GM18861 (cell line): ENCODE results near the gene HS3ST4.
"Not testable (repeated sequence)": the region's sequence is repeated elsewhere in the genome, so short reads cannot be mapped to it uniquely, and the experiment has no call there.

Source experiments
- ATAC-seq: cut with Tn5 transposase; IDR thresholded peaks from one replicate; pipeline ENCODE4 v1.9.1; 2021; ENCODE audit not compliant: unreplicated experiment

HS3ST4 gene

DNA sequence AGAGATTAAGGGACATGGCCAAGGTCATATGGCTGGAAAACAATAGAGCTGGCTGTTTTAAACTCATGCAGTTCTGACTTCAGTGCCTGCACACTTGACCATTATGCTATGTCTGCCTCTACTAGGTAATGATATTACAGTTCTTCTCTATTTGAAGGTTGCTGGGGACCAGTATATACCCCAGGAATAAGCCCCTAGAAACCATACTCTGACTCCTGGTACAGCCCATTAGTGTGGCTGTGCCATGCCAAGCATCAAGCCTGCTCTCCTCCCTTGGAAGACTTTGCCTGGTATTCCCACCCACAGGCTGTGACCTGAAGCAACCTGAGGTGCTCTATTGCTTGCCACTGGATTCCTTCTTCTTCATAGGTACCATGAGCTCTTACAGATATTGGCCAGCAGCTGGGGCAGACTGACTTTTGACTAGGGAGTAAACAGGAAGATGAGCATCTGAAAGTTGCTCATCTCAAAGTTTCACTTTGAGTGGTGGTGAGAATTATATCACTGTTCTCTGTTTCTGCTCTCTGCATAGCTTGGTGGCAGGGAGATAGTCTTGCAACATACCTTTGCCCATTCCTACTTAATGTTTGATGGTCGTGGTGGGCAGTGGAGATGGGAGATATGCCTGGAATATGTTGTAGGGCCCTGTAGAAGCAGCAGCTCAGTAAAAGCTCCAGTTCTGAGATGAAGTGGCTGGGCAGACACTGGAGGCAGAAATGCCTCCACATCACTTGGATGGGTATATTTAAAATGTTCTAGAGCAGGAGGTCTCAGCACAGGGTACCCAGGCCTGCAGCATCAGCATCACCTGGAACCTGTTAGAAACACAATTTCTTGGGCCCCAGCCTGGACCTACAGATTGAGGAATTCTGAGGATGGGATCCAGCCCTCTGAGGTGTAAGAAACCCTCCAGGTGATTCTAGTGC lies 274.7 kb downstream of the HS3ST4 start:
- ATAC-seq: peak; percentile 86

DNA sequence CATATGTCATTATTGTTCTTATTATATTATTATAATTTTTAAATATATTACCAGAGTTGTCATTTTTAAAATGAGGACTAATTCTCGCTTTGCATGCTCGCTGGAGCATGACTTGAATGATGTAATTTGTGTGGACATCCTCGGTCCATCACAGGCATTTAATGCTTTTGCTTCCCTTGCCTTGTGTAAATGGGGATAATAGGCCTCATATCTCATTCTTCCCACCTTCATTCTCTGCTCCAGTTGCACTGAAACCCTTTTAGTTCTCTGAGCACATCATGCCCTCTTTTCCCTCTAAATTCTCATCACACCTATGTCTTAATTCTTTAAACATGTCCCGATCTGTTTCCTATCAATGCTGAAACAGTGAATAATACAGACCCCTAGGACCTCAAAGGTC lies 285.4 kb downstream of the HS3ST4 start:
- no peak for ATAC-seq

DNA sequence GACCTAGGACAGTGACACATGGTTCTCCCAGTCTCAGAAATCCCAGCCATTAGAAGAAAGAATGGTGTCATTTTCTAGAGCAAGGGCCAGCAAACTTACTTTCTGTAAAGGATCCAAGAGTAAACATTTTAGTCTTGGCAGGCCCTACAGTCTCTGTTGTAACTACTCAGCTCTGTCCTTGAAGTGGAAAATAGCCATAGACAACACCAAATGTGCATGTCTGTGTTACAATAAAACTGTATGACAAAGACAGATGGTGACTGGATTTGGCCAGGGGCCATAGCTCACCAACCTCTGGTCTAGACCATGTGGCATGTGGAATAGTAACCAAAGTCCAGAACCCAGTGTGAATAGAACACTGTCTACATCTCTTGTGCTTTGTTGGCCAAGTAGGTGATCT lies 286.5 kb downstream of the HS3ST4 start:
- no peak for ATAC-seq

DNA sequence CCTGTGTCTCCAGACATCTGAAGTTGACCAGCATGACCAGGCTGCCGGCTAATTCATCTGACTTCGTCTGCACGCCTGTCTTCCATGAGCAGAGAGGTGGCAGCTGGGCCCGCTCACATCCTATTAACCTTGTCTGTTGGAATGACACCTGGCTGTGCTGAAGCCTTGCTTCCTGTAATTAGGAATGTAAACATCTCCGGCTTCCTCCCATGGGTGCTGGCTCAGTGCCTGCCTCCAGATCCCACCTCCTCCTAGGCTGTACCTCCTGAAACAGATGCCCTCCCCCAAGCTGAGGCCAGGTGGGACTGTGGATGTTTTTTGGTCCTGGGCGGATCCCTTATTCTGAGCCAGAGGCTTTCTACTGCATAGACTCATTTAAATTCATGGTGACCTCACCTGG lies 296.3 kb downstream of the HS3ST4 start:
- ATAC-seq: no peak

DNA sequence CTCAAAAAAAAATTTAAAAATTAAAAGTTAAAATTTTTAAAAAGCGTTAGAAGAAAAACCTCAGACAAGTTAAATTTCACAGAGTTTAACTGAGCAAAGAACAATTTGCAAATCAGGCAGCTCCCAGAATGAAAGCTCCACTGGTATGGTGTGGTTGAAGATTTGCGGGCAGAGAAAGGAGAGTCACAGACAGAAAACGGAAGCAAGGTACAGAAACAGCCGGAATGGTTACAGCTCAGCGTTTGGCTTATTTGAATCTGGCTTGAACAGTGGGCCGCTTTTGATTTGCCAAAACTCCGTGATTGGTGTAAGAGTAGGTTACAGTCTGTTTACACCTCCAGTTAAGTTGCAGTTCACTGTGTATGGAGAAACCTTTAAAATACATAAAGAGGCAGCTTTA lies 297.1 kb downstream of the HS3ST4 start:
- no peak for ATAC-seq

DNA sequence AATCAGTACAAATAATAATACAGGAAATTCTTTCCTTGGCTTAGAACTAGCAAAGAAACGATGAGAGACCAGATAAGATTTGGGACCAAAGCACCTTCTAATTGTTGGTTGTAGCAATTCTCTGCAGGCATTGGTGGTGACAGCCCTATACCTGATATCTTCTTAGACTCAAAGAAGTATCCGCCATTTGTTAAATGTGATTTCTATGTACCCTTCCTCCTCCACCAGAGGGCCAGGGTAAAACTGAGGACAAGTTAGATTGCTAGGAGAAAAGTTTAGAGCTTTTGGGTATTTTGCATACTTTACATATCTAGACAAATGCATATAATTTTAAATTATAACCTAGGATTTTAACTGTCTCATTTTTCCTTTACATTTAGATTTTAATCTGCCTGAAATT lies 304.3 kb downstream of the HS3ST4 start:
- ATAC-seq: no peak

DNA sequence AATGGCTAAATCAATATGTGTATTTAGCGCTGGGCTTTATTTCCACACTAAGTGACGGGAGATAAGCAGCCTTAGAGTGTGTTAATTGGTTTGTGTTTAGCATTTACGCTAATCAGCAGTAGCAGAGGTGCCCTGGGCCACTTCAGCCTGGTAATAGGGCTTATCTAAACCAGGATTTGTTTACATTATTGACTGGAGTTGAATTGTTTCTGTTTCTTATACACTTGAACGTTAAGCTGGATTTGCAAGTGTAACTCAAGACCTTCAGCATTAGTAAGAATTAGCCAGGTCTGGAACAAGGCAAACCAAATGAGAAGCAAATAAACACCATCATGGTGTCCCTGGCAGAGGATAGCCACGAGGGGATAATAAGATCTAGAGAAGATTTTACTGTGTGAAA lies 313.6 kb downstream of the HS3ST4 start:
- ATAC-seq: no peak

DNA sequence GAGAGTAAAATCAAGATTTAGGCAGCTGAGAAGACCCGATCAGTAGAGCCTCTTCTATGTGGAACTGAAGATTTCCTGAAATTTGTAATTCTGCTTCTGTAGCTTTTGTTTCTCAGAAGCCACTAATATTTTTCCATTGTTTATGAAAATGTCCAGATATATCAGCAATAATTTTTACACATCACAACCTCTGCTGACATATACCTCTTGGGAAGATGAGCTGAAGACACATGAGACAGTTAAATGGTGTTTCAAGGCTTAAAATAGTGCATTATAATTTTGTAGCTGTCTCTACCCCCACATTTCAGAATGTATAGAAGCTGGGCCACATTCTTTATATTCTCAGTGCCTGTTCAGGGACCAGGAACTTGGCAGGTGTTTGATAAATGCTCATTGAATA lies 320.6 kb downstream of the HS3ST4 start:
- ATAC-seq: no peak

DNA sequence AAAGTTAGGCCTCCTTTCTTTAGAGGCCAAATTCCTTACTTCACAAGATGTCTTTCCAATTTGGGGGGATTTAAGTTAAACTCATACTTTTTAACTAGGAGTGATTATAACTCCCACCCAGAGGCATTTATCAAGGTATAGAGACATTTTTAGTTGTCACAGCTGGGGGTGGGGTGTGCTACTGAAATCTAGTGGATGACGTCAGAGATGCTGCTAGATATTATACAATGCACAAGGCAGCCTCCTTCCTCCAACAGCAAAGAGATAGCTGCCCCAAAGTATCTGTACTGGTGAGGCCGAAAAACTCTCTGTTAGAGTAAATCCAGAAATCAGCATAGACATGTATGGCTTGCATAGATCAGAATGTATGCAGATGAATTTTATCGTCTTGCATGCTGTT lies 324.0 kb downstream of the HS3ST4 start:
- ATAC-seq: no peak

DNA sequence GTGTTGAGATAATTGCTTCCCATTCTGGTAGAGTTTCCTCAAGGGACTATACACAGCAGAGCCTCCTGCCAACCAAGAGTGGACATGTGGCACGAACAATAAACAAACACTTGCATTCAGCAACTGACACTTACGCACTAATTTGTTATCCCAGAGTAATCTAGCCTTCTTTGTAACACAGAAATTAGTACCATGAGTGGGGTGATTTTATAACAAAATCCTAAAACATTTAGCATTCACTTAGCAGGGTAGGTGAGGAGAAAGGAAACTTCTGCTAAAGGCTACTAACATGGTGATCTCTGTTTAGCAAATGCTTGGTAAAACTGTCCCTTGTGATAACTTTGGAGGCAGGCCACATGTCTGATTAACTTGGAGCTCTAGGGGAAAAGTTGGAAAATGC lies 325.2 kb downstream of the HS3ST4 start:
- no peak for ATAC-seq

DNA sequence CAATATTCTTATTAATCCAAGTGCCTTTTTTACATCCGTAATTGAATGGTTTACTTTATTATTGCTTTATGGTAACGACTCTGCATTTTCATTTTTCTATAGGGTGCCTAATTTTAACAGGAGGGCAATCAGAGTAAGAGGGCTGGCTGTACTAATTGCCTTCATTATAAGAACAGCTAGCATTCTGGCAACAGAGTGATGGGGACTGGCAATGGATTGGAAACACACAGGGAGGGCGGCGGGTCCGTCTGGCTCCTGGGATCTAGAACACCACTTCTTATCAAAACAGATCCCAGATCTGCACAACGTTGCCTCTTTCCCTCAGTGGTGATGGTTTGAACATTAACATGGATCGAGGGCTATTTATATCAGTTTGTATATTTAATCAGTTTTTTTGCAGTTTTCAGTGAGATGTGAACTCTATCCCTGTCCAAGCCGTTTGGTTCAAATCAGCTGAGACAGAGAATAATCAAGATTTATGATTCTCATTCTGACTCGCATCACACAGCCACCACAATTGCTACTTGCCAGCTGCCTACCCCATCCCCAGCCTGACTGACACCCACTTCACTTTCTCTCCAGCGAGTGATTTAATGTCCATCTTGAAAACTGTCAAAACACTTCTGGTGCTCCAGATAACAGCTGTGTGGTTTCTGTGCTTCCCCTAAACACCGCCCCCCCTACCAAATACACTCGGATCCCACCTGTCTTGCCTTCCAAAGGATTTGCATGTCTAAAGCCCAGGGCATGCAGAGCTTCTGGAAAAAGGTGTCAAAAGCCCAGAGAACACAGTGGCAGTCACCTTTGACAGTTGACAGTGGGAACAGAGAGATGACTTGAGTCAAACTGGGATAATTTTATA lies 327.9 kb downstream of the HS3ST4 start:
- no peak for ATAC-seq

DNA sequence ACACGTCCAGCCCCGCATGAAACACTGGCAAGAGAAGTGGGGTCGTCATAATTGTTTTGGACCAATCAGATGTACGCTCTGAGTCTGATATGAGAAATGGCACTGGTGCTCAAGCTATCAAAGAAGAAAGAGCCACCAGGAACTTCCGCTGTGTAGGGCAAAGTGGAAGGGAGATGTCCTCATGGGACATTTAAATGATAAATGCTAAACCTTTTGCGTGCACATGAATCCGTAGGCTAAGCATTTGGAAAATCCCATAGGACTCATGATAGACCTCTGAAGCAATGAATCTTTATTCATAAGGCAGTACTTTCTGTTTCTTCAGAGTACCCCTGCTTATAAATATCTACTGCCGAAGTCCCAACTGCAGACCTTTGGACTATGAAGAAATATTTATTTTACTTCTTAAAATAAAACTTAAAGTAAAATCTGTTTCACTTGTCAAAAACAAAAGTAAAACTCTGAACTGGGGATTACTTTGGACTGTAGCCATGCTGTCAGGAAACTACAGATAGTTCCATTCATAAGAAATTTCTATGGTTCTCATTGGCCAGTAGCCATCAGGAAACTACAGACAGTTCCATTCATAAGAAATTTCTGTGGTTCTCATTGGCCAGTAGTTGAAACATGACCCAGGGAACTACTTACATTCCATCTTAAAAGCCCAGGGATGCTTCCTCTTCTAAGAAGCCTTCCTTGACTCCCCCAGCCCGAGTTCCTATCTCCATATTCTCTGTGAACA lies 335.1 kb downstream of the HS3ST4 start:
- no peak for ATAC-seq

DNA sequence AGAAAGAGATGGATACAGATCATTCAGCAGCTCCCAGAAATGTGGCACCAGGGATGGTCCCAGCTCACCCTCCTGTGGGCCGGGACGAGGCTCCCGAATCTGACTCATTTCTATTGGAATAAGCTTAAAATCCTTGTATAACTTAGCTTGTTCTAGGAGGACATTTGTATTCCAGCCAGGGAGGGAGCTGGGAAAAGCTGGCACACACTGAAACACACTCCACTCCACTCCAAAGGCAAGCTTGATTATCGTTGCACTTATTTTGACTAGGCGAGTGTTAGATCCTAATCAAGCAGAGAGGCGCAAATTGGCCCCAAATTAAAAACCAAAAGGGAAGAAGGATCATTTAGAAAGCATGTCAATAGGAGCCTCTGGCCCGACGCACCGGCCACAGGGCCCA lies 339.5 kb downstream of the HS3ST4 start:
- ATAC-seq: no peak

DNA sequence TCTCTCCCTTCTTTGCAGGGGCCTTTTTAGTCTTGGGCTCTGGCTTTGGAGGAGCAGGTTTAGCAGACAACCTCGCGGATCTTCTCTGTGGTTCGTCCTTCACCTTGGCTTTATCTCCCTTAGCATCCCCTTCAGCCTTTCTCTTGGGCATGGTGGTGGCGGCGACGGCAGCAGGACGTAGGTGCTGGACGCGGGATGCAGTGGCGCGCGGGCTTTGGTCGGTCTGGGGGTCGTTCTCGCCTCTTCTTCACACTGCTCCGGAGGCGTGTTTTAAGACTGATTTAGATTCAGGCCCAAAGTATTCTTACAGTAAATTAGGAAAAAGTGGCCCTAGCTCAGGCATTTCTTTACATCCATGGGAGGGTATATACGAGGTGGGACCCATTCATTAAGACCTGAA lies 340.9 kb downstream of the HS3ST4 start:
- not testable (repeated sequence) for ATAC-seq

DNA sequence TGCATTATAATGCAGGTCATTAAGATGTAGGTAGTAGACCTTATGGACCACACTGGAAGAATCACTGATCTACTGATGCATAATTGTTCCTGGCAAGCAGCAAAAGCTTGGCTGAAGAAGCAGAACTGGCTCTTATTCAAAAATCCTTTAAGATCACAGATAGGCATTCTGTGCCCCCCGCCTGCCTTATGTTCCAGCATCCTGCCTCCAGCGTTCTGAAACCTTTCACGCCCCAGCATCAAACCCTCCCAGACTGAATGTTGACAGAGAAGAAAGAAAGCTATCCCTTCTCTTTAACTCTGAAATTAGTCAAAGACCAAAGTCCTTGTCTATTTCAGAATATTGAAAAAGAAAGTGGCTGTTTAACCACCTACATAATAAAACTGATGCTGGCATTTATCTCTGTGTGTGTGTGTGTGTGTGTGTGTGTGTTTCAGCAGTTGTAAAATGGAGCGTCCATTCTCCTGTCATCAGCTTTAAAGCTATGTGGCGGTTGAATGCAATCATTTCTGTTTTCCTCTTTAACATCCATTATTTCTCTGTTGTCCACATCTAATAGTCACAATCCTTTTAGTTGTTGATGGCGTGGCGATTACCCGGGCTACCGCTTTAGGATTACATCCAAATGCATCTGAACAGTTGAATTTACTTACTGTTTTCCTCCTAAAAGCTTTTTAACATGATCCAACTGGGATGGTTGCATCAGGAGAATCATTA lies 350.4 kb downstream of the HS3ST4 start:
- no peak for ATAC-seq

DNA sequence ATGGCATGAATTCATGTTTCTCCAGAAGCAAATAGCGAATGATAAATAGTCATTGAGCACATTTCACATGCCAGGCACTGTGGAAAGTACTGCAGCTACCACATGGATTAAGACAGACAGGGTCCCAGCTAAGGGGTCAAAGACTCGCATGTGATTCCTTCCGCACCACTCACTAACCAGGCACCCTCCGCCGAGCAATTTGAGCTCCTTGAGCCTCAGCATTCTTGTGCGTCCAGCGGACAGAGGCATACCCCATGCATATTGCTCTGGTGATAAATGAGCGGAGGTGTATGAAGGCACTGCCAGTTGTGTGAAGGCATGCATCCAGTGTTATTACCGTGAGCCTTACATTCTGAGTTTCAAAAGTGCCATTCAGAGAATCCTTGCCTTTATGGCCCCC lies 358.7 kb downstream of the HS3ST4 start:
- no peak for ATAC-seq

DNA sequence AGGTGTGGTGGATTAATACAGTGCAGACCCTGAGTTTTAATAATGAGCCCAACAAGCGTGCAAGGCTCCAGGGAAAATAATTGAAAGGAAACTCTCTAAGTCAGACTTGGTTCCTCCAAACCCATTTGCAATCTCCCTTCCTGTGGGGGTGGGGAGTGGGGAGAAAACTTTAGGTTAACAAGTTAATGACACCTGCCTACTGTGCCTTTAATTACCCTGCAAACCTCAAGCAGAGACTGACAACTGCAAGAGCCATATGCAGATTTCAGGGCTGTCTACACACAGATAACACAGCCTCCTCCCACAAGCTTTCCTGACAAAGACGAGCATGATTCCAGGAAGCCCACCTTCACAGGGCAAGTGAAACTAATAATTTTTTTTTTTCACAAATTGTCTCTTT lies 359.3 kb downstream of the HS3ST4 start:
- ATAC-seq: no peak

DNA sequence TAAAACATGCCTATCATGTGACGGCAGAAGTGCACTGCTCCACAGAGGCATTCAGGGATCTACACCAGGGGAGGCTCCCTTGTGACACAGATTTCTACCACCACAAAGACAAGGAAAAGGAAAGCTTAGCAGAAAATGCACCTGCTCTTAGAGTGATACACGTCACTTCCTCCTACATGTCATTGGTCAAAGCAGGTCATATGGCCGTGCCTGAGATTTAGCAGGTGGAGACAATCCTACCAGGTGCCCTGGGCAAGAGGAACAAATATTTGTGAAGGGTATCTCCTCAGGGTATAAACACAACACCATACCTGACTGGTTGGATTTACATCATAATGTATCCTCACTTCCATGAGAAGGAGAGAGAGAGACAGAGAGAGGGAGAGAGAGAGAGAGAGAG lies 362.1 kb downstream of the HS3ST4 start:
- ATAC-seq: no peak

DNA sequence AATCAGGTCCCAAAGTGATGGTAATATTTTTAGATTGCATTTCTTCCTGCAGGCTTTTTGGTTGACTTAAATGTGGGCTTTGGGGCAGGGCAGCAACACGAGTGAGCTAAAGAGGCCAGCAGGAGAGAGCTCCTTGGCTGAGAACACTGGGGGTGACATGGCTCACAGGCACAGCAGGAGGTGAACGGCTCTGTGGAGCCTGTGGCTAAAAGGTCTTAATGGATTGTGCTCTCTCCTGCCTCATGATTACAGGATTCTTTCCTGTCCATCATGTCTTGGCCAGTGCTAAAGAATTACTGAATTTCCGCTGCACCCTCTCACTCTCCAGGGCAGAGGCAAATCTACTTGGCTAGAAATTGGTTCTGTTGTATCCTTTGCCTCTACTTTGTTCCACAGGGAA lies 366.6 kb downstream of the HS3ST4 start:
- ATAC-seq: no peak

DNA sequence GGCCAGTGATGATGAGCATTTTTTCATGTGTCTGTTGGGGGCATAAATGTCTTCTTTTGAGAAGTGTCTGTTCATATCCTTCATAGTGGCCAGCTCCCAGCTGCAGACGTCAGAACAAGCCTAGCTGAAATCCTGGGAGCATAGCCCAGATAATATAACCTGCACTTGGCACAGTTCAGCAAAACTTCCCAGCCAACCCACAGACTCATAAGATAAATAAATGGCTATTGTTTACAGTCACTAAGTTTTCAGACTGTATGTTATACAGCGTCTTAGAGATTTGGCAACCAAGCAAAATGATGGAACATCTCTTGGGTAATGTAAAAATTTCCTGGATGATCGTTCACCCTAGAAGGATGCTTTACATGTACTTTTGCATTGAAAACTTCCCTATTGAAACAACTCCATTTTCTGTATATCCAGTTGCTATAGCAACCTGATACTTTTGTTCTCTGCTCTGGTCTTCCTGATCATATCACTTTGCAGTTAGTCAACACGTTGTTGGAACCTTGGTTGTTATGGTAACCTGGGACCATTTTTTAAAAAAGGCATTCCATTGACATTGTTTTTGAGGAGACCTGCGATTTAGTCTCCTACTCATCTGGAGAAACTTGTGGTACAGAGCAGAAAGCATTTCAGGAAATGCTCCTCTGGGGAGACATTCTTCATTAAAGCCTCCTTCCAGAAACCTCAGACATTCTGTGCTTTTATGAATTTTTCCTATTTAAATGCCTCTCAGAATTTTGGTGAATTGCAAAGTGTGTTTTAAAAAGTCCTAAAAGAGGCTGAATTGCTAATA lies 378.7 kb downstream of the HS3ST4 start:
- no peak for ATAC-seq
